Brain microvascular endothelial cell (primary cell): ENCODE measurements around the gene TMEM255B.

ENCODE experiments used
- DNase-seq: peaks from one replicate; pipeline ENCODE4 v3.0.0-alpha.2; 2020
- H3K27ac ChIP-seq: fragments of 250-450 bp; sonication (Bioruptor Pico); 2 replicates; pipeline ENCODE4 v1.5.1; 2020; ENCODE audit warnings: mild to moderate bottlenecking, moderate library complexity
- H3K27me3 ChIP-seq: fragments of 250-450 bp; sonication (Bioruptor Pico); replicated peaks from 2 replicates; pipeline ENCODE4 v1.5.1; 2020; ENCODE audit warnings: mild to moderate bottlenecking
- H3K36me3 ChIP-seq: fragments of 250-450 bp; sonication (Bioruptor Pico); replicated peaks from 2 replicates; pipeline ENCODE4 v1.5.1; 2020; ENCODE audit warnings: mild to moderate bottlenecking
- H3K4me3 ChIP-seq: 2 replicates; pipeline ENCODE4 v1.5.1; 2011; ENCODE audit warnings: low read depth, mild to moderate bottlenecking, control low read depth, low read length, moderate library complexity
- in situ Hi-C: cut with HindIII; loops from 2 replicates; pipeline ENCODE4 v1.10.0; 2017; ENCODE audit warnings: low sequenced_read_pairs, low pct_ligation_motif_present
- TF ChIP-seq, protein P1 (sequence below): IDR thresholded peaks from 2 replicates; pipeline ENCODE4 v1.5.1; 2011; ENCODE audit warnings: low read depth, mild to moderate bottlenecking, moderate library complexity, low read length, control low read depth, inconsistent platforms; ENCODE audit errors: missing control alignments

TMEM255B gene

DNA sequence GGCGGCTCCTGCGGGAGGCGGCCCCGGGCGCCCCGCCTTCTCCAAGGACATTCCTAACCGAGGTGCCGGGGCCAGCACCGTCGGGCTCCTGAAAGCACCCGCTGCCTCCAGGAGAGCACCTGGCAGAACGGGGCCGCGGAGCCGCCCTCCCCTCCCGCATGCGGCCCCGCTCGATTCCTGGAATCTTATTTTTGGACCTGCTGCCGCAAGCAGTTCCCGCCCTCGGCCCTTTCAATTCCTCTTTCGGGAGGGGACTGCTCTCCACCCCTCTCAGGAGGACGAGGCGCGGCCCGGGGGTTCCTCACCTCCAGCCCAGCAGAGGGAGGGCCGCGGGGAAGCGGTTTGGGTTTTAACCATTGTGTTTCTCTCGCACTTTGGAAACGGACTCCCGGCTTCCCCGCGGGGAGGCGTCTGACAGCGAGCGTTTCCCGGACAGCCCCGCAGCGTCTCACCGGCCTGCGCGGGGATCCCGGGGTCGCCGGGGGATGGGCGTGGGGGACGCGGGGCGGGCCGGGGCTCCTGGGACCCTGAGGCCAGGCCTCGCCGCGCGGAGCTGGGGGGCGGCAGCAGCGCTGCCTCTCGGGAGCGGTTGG, 104.0 kb downstream of the TMEM255B start:
- DNase-seq, result no peak
- peak overlapping the region; percentile 66 for H3K4me3 ChIP-seq
- H3K27ac ChIP-seq, result no peak overlapping the region
- peaks cover 9% of the 10 kb centered on the region for H3K27me3 ChIP-seq
- in situ Hi-C loops, result no loop called here
- no peaks in the 10 kb centered on the region for H3K36me3 ChIP-seq
- TF ChIP-seq, protein P1, sequence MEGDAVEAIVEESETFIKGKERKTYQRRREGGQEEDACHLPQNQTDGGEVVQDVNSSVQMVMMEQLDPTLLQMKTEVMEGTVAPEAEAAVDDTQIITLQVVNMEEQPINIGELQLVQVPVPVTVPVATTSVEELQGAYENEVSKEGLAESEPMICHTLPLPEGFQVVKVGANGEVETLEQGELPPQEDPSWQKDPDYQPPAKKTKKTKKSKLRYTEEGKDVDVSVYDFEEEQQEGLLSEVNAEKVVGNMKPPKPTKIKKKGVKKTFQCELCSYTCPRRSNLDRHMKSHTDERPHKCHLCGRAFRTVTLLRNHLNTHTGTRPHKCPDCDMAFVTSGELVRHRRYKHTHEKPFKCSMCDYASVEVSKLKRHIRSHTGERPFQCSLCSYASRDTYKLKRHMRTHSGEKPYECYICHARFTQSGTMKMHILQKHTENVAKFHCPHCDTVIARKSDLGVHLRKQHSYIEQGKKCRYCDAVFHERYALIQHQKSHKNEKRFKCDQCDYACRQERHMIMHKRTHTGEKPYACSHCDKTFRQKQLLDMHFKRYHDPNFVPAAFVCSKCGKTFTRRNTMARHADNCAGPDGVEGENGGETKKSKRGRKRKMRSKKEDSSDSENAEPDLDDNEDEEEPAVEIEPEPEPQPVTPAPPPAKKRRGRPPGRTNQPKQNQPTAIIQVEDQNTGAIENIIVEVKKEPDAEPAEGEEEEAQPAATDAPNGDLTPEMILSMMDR, result no peak

DNA sequence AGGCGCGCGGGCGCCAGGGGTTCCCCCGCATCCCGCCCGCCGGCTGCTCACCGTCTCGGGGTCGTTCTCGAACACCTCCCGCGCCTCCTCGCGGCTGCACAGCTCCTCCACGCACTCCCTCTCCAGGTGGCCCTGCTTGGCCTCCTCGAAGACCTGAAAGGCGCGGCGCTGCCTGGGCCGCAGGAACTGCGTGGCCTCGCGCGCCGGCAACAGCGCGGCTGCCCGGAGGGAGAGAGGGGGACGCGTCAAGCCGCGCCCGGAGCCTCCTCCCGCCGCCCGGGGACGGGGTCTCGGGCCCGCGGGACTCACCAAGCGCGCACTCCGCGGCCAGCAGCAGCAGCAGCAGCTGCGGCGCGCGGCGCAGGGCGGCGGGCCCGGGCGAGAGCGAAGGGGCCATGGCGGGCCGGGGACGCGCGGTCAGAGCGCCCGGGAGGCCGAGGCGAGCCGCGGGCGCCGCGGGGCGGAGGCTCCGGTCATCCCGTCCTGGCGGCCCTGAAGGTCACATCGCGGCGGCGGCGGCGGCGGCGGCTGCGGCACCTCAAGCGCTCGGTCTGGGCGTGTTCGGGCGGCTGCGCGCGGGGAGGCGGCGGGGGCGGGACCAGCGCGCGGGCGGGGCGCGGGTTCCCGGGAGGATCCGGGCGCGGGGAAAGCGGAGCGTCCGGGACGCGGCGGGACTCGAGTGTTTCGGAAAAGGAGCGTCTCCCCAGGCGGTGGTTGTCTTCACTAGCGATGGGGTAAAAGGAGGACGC, 104.7 kb downstream of the TMEM255B start, which contains the start of gene GAS6:
GAS6 (minus strand) TSS at position 553 of the 749 bp plus-strand sequence; CDS start at position 397, 156 bp downstream.
- TF ChIP-seq, protein P1, result no peak
- H3K4me3 ChIP-seq, result peak within 1 kb of the TSS; percentile 66
- in situ Hi-C loops, result no loop called here
- no peaks in the 10 kb centered on the region for H3K36me3 ChIP-seq
- H3K27ac ChIP-seq, result no peak within 1 kb of the TSS
- no peak for DNase-seq
- peaks cover 9% of the 10 kb centered on the region for H3K27me3 ChIP-seq

DNA sequence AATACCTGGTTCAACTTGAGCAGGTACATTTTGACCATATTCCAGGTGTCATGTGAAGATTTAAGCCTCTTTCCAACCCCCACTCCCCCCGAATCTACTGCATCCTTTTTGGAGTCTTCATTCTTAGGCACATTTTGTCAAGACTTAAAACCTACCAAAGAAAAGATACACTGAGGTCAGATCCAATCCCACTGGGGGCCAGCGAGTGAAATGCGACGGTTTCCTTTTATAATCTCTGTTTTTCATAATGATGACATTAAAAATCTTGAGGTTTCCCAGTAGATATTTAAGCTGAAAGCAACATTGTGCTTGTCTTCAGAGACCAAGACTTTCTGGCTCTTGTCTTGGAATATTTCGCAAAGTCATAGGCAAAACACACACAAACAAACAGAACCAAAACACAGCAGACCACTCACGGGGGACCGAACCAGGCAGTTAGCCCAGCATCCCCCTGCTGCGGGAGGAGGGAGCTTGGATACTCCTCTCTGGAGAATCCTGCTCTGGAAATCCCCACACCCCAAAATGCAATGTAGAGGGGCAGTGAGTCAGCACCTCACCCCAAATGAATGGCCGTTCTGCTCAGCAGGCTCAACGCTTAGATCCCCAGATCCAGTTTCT, 105.4 kb downstream of the TMEM255B start:
- Histone ChIP-seq H3K27ac (no peak overlapping the region), H3K27me3 (peaks cover 9% of the 10 kb centered on the region), H3K4me3 (peak overlapping the region; percentile 66), H3K36me3 (no peaks in the 10 kb centered on the region)
- TF ChIP-seq, protein P1, result no peak
- in situ Hi-C loops, result no loop called here
- DNase-seq, result no peak

DNA sequence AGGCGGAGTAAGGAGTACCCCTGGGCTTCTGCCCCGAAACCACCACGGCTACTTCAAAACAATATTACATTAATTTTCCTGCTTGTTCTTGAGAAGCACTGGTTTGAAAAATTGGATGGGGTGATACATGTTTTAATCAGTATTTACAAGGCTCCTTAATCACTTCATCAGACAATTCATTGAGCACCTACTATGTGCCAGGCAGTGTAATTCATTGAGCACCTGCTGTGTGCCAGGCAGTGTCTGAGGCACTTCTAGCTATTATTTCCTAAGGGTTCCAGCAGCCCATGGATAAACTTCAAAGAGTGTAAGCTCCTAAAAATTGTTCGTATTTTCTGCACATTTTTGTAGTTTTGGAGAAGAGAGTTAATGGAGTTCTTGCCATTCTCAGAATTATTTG, 106.4 kb downstream of the TMEM255B start:
- H3K27me3 ChIP-seq, result peaks cover 9% of the 10 kb centered on the region
- in situ Hi-C loops, result no loop called here
- no peak for DNase-seq

More for the DNA sequence above, 106.4 kb downstream of the TMEM255B start:
- no peak overlapping the region for H3K4me3 ChIP-seq
- H3K27ac ChIP-seq, result no peak overlapping the region
- TF ChIP-seq, protein P1, result no peak
- H3K36me3 ChIP-seq, result no peaks in the 10 kb centered on the region
